IPS DF 6.9 (cell line): Measurements from ENCODE around the gene SIVA1.
"Not testable (repeated sequence)": the region's sequence is repeated elsewhere in the genome, so short reads cannot be mapped to it uniquely, and the experiment has no call there.

Experiments used
- DNase-seq: peaks from one replicate; pipeline ENCODE4 v3.0.0-alpha.2; 2013; ENCODE audit warnings: low read depth, low spot score
- H3K27ac ChIP-seq: one replicate; pipeline ENCODE4 v1.5.1; 2013; ENCODE audit warnings: low read length, control low read depth
- H3K27me3 ChIP-seq: 2 replicates; pipeline ENCODE4 v1.6.1; 2013; ENCODE audit warnings: mild to moderate bottlenecking, low read length; ENCODE audit not compliant: control insufficient read depth, insufficient read depth
- H3K36me3 ChIP-seq: 2 replicates; pipeline ENCODE4 v1.6.1; 2013; ENCODE audit warnings: low read length; ENCODE audit not compliant: control insufficient read depth, insufficient read depth
- H3K4me1 ChIP-seq: 2 replicates; pipeline ENCODE4 v1.6.1; 2013; ENCODE audit warnings: low read length; ENCODE audit not compliant: control insufficient read depth, insufficient read depth
- H3K4me3 ChIP-seq: 2 replicates; pipeline ENCODE4 v1.5.1; 2013; ENCODE audit warnings: mild to moderate bottlenecking, low read length
- H3K9me3 ChIP-seq: 2 replicates; pipeline ENCODE4 v1.6.1; 2013; ENCODE audit warnings: low read length, inconsistent platforms; ENCODE audit not compliant: control insufficient read depth, insufficient read depth
- WGBS: extraction: QIAGEN DNeasy Blood & Tissue Kit; methylation state at CpG from one replicate; pipeline ENCODE4 v1.1.7; 2013; ENCODE audit warnings: mixed read lengths, missing lambda C conversion rate; ENCODE audit not compliant: insufficient read length, insufficient coverage; 5-methylcytosine and 5-hydroxymethylcytosine counted together

SIVA1 gene

DNA sequence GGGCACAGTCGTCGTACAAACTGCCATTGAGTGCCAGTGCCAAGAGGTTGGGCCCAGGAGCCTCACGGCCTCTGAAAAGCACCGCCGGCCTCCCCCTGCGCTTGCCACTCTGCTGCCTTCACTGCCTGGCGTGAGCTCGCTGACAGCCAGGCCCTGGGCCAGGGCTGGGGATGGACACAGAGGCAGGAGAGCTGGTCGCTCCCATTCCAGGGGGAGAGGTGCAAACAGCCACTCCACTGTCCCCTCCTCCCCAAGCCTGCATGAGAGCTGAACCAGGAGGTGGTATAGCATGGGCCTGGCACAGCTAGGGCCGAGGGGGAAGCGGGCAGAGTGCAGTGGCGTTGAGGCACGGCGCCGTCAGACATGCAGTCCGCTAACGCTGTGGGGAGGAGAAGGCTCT, 24.3 kb upstream of the SIVA1 start:
- no peaks in the 10 kb centered on the region for H3K9me3 ChIP-seq
- no CpG with 5 or more reads among the region's 17 CpGs for WGBS
- no peaks in the 10 kb centered on the region for H3K27me3 ChIP-seq
- no peak overlapping the region for H3K27ac ChIP-seq
- peaks cover 4% of the 10 kb centered on the region for H3K4me1 ChIP-seq
- no peaks in the 10 kb centered on the region for H3K36me3 ChIP-seq
- DNase-seq = no peak
- H3K4me3 ChIP-seq = no peak overlapping the region

DNA sequence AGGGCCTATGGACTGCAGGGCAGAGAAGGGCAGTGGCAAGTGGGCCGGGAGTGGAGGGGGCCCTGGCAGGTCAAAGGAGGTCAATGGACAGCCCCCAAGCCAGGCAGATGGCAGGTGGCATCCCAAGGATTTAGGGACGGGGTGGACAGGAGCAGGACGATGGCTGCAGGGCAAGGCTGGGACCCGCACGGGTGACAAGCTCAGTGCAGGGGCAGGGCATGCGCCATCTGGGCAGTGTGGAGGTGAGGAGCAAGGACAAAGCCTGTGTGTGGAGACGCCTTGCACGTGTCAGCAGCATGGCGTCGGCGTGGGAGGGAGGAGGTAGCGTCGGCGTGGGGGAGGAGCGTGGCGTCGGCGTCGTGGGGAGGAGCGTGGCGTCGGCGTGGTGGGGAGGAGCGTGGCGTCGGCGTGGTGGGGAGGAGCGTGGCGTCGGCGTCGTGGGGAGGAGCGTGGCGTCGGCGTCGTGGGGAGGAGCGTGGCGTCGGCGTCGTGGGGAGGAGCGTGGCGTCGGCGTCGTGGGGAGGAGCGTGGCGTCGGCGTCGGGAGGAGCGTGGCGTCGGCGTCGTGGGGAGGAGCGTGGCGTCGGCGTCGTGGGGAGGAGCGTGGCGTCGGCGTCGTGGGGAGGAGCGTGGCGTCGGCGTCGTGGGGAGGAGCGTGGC, 23.6 kb upstream of the SIVA1 start:
- not testable (repeated sequence) for DNase-seq, H3K27me3 ChIP-seq, H3K9me3 ChIP-seq, H3K4me1 ChIP-seq, H3K36me3 ChIP-seq, H3K27ac ChIP-seq, H3K4me3 ChIP-seq
- WGBS = no CpG with 5 or more reads among the region's 73 CpGs

DNA sequence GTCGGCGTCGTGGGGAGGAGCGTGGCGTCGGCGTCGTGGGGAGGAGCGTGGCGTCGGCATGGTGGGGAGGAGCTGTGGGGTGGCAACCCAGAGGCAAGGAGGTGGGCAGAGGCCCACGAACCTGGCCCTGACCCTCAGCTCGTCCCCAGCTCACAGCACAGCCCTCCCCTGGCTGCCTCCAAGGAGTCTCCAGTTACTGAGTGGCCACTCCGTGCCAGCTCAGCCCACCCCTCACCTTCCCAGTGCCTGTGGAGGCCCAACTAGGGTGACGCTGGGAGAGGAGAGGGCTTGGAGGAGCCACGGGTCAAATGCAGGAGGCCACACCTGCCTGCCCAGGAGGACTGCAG, 23.1 kb upstream of the SIVA1 start:
- H3K36me3 ChIP-seq = no peaks in the 10 kb centered on the region
- H3K4me1 ChIP-seq = peaks cover 2% of the 10 kb centered on the region
- no peak for DNase-seq
- no CpG with 5 or more reads among the region's 16 CpGs for WGBS
- no peak overlapping the region for H3K4me3 ChIP-seq
- H3K9me3 ChIP-seq = no peaks in the 10 kb centered on the region
- H3K27me3 ChIP-seq = no peaks in the 10 kb centered on the region
- H3K27ac ChIP-seq = no peak overlapping the region

DNA sequence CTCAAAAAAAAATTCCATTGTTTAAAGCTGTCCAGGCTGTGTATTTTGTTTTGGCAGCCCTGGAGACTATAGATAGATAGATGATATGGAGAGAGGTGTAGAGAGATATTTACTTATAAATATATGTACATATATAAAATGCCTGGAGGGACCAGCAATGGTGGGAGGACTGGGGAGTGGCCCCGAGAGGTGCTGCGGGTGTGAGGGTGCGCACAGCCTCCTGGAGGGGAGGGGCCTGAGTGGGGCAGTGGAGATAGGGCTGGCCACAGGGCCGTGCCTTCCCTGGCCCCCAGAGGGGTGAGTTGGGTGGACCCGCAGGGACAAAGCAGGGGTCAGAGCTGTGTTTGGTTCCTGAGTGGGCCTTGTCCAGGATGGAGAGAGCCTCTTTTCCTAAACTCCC, 22.5 kb upstream of the SIVA1 start:
- Histone ChIP-seq H3K4me1 (peaks cover 2% of the 10 kb centered on the region; the same call in 1 of the 2 replicates), H3K27ac (no peak overlapping the region), H3K36me3 (no peaks in the 10 kb centered on the region), H3K9me3 (no peaks in the 10 kb centered on the region), H3K4me3 (no peak overlapping the region), H3K27me3 (no peaks in the 10 kb centered on the region)
- no peak for DNase-seq
- no CpG with 5 or more reads among the region's 5 CpGs for WGBS

DNA sequence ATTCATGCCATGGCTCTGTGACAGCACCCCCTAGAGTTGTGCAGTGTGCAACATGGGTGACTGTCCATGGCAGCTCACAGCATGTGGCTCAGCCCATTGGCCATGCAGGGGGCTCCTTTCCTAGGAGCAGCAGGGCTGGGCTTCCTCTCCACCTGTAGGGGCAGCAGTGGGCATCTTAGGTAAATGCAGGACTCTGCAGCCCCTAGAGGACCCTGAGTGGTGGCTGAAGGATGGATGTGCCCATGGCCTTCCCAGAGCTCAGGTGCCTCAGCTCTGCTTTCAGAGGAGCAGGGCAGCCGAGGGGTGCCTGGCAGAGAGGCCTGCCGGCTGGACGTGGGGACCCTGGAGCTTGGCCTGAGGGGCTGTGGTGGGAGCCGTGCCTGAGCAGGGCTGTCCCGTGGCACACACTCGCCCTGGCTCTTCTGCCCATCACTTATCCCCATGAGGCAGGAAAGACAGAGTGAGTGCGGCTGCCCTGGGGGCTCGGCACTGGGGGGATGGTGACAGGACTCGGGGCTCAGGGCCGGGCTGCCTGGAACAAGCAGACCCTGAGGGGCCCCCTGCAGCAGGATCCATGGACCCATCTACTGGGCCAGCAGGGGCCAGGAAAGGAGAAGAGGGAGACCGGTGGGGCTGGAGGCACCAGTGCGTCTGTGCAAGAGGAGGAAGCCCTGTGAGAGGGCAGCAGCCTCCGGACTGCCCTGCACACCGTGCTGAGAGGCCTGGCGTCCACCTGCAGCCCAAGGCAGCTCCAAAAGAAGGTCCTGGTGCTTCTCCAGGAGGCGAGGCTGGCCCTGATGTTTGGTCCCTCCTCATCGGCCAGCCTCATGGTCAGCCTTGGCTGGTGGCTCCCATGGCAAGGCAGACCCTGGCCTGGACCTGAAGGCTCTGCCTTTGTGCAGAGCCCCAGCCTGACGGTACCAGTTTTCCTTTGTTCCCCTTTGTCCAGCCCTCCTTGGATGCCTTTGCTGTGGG, 21.3 kb upstream of the SIVA1 start:
- Histone ChIP-seq H3K36me3 (no peaks in the 10 kb centered on the region), H3K27me3 (no peaks in the 10 kb centered on the region), H3K9me3 (no peaks in the 10 kb centered on the region), H3K4me1 (no peaks in the 10 kb centered on the region; the same call in 1 of the 2 replicates), H3K4me3 (no peak overlapping the region), H3K27ac (no peak overlapping the region)
- no CpG with 5 or more reads among the region's 18 CpGs for WGBS
- DNase-seq = no peak

DNA sequence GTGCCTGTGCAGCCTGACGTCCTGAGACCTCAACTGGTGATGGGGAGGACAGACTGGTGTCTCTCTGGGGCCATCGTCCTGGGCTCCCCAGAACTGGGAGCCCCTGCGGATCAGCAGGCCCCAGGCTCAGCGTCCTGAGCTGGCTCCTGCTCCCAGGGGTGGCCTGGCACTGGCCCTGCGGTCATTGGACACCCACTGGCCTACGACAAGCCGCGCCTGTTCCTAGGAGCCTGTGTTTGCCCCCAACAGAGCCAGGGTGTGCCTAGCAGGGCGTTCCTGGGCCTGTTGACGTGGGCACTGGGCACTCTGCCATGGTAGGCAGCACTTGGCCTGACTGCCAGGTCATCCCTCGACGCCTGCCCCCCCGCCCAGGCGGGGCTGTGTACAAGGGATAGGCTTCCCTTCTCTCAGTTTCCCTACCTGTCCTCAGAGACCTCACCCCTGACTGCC, 20.6 kb upstream of the SIVA1 start:
- H3K36me3 ChIP-seq = no peaks in the 10 kb centered on the region
- H3K4me1 ChIP-seq = no peaks in the 10 kb centered on the region; the same call in 1 of the 2 replicates
- no peaks in the 10 kb centered on the region for H3K27me3 ChIP-seq
- H3K27ac ChIP-seq = no peak overlapping the region
- no peaks in the 10 kb centered on the region for H3K9me3 ChIP-seq
- DNase-seq = no peak
- no CpG with 5 or more reads among the region's 14 CpGs for WGBS
- no peak overlapping the region for H3K4me3 ChIP-seq

DNA sequence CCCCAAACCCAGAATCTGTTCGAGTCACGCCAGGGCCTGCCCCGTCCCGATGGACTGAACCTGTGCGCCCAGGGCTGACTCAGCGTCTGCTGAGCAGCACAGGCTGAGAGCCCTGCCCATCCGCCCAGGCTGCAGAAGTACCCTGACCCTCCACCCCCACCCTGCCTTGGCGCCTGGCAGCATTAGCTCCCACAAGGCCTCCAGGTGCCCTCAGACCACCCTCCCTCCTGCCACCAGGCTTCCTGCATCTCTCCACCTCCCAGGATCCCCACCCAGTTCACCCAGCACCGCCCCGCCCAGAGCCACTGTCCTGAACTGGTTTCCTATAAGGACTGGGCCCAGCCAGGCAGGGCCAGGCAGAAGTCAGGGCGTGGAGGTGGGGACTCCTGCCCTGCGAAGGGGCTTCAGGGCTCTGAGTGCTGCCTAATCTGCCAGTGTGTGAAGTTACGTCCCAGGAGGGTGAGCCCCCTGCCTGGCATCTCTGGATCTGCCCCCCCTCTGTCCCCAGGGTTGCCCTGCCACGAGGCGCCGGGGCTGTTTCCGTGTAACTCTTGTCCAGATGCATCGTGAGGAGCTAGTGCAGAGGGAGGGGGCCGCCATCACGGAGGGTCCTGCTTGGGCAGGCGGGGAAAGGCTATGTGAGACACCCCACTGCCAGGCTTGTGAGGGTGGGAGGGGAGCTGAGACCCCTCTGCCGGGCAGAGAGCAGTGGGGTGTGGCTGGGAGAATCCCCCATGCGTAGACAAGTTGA, 19.8 kb upstream of the SIVA1 start:
- no peak for DNase-seq
- Histone ChIP-seq H3K27me3 (no peaks in the 10 kb centered on the region), H3K9me3 (no peaks in the 10 kb centered on the region), H3K27ac (no peak overlapping the region), H3K36me3 (no peaks in the 10 kb centered on the region), H3K4me3 (no peak overlapping the region), H3K4me1 (no peaks in the 10 kb centered on the region; the same call in 1 of the 2 replicates)
- WGBS = no CpG with 5 or more reads among the region's 23 CpGs

DNA sequence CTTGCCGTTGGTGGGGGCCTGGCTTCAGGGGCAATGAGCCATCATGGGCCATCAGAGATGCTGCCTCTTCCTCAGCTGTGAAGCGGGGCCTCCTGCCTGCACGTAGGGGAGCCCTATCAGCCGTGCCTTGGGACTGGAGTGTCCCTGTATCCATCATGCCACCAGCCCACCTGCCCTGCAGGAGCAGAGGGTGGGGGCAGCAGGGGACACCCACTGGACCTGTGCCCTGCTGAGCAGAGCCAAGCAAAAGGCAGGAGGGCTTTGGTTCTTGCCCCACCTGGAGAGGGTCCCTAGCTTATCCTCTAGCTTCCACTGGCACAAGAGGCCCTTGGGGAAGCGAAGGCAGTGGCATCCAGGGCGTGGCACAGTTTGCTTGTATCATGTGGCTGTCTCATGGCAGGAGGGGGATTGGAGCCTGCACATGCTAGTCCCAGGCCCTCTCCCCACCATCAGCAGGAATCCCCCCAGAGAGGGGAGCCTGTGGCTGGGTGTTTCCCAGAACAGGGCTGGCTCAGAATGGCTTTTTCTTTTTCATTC, 18.8 kb upstream of the SIVA1 start:
- Histone ChIP-seq H3K36me3 (no peaks in the 10 kb centered on the region), H3K9me3 (no peaks in the 10 kb centered on the region), H3K27ac (no peak overlapping the region), H3K4me3 (no peak overlapping the region), H3K27me3 (no peaks in the 10 kb centered on the region), H3K4me1 (no peaks in the 10 kb centered on the region; the same call in 1 of the 2 replicates)
- WGBS = no CpG with 5 or more reads among the region's 6 CpGs
- no peak for DNase-seq

DNA sequence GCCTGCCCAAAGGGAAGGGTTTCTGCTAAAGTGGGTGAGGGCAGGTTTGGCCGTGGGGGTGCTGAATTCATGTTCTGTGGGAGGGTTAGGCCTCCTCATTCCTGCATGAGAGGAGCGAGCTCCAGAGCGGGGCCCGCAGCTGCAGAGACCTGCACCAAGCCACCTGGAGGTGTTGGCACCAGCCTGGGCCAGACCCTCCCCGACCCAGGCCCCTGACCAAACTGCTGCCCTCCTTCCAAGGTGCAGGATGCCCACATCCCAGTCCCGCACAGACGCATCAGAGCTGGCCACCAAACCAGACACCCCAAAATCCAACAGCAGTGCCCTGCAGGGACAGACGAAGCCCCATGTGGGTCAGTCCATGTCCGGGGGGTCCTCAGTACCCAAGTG, 18.4 kb upstream of the SIVA1 start:
- no peaks in the 10 kb centered on the region; the same call in 1 of the 2 replicates for H3K4me1 ChIP-seq
- no peak overlapping the region for H3K27ac ChIP-seq
- no peak for DNase-seq
- H3K27me3 ChIP-seq = no peaks in the 10 kb centered on the region
- H3K4me3 ChIP-seq = no peak overlapping the region
- no peaks in the 10 kb centered on the region for H3K36me3 ChIP-seq
- no peaks in the 10 kb centered on the region for H3K9me3 ChIP-seq
- no CpG with 5 or more reads among the region's 9 CpGs for WGBS
